HG02884 (cell line): Measurements from ENCODE around the gene NLRP13.
"Not testable (repeated sequence)": the region's sequence is repeated elsewhere in the genome, so short reads cannot be mapped to it uniquely, and the experiment has no call there.

ENCODE experiments used
- ATAC-seq: cut with Tn5 transposase; IDR thresholded peaks from one replicate; pipeline ENCODE4 v1.9.1; 2021; ENCODE audit warnings: mild to moderate bottlenecking, moderate library complexity; ENCODE audit not compliant: unreplicated experiment

NLRP13 gene

GRCh38 chr19:55931936-55932386 lies at the start of gene NLRP13:
Gene NLRP13, minus strand, starts transcription at chr19:55932336. Its CDS starts 25 bp downstream, at chr19:55932311.
- ATAC-seq, result no peak

- ATAC-seq, result no peak
Observed at GRCh38 chr19:55980415-55980814, 48.3 kb upstream of the NLRP13 start.

- no peak for ATAC-seq
Observed at GRCh38 chr19:55973982-55974381, 41.8 kb upstream of the NLRP13 start.

- ATAC-seq, result no peak
Observed at GRCh38 chr19:55962186-55962585, 30.1 kb upstream of the NLRP13 start.

GRCh38 chr19:55959996-55960675 lies 28.0 kb upstream of the NLRP13 start:
- no peak for ATAC-seq

- no peak for ATAC-seq
Observed at GRCh38 chr19:55958356-55958755, 26.2 kb upstream of the NLRP13 start.

GRCh38 chr19:55956431-55956830 lies 24.3 kb upstream of the NLRP13 start:
- no peak for ATAC-seq

- ATAC-seq, result not testable (repeated sequence)
Observed at GRCh38 chr19:55950566-55950965, 18.4 kb upstream of the NLRP13 start.

- ATAC-seq, result no peak
Observed at GRCh38 chr19:55947532-55947931, 15.4 kb upstream of the NLRP13 start, which contains the start of gene NLRP8. Gene NLRP8, plus strand, starts transcription at chr19:55947832.

- ATAC-seq, result no peak
Observed at GRCh38 chr19:55940306-55940705, 8.2 kb upstream of the NLRP13 start.

- no peak for ATAC-seq
Observed at GRCh38 chr19:55939206-55939605, 7.1 kb upstream of the NLRP13 start.

GRCh38 chr19:55935206-55935605 lies 3.1 kb upstream of the NLRP13 start:
- no peak for ATAC-seq

- no peak for ATAC-seq
Observed at GRCh38 chr19:55930996-55931515, 1.1 kb downstream of the NLRP13 start.

- not testable (repeated sequence) for ATAC-seq
Observed at GRCh38 chr19:55929258-55929657, 2.9 kb downstream of the NLRP13 start.

GRCh38 chr19:55927991-55928390 lies 4.1 kb downstream of the NLRP13 start:
- no peak for ATAC-seq

GRCh38 chr19:55923556-55923955 lies 8.6 kb downstream of the NLRP13 start:
- no peak for ATAC-seq

GRCh38 chr19:55913643-55914268 lies 18.4 kb downstream of the NLRP13 start:
- ATAC-seq, result no peak

GRCh38 chr19:55912916-55913315 lies 19.2 kb downstream of the NLRP13 start:
- ATAC-seq, result no peak

- no peak for ATAC-seq
Observed at GRCh38 chr19:55909801-55910200, 22.3 kb downstream of the NLRP13 start.

GRCh38 chr19:55907746-55908145 lies 24.4 kb downstream of the NLRP13 start:
- ATAC-seq, result no peak

- ATAC-seq, result no peak
Observed at GRCh38 chr19:55907286-55907685, 24.9 kb downstream of the NLRP13 start.

- ATAC-seq, result no peak
Observed at GRCh38 chr19:55902080-55902751, 29.9 kb downstream of the NLRP13 start.
